PFSK-1 (cell line): ENCODE results near the gene STAB1.

Experiments used
- FOXP2 ChIP-seq: optimal IDR thresholded peaks from 2 replicates; pipeline ENCODE3; 2011; ENCODE audit warnings: borderline replicate concordance, control low read depth, inconsistent platforms; ENCODE audit not compliant: insufficient read depth; ENCODE audit errors: extremely low read length, extremely low read depth
- POLR2AphosphoS5 ChIP-seq: IDR thresholded peaks from 2 replicates; pipeline ENCODE4 v1.6.1; 2012; ENCODE audit warnings: low read depth, mild to moderate bottlenecking, control low read depth, low read length, moderate library complexity
- REST ChIP-seq, 2 experiments: IDR thresholded peaks; 2 replicates each; pipeline versions ENCODE4 v1.6.1 to v1.8.0; 2011 to 2012; ENCODE audit warnings: low read depth in 2 of 2, low read length in 2 of 2, control low read depth in 1 of 2, inconsistent platforms in 1 of 2, mild to moderate bottlenecking in 1 of 2, moderate library complexity in 1 of 2; ENCODE audit not compliant: insufficient read depth in 1 of 2
- SIN3A ChIP-seq: IDR thresholded peaks from 2 replicates; pipeline ENCODE4 v1.6.1; 2012; ENCODE audit warnings: mild to moderate bottlenecking, low read length, moderate library complexity, borderline replicate concordance; ENCODE audit not compliant: insufficient read depth
- TAF1 ChIP-seq: IDR thresholded peaks from 2 replicates; pipeline ENCODE4 v1.6.1; 2012; ENCODE audit warnings: low read length, control low read depth, borderline replicate concordance; ENCODE audit not compliant: insufficient read depth

STAB1 gene

GRCh38 chr3:52503788-52504424, 8.8 kb downstream of the STAB1 start:
- TF ChIP-seq SIN3A = no peak
- no peak for TF ChIP-seq TAF1
- no peak for TF ChIP-seq REST (IDR thresholded peaks at IDR 0.05; ENCODE audit: insufficient read depth in 1 of 2, low read depth in 2 of 2, low read length in 2 of 2)
- no peak for TF ChIP-seq POLR2AphosphoS5
- no peak for TF ChIP-seq FOXP2

DNA sequence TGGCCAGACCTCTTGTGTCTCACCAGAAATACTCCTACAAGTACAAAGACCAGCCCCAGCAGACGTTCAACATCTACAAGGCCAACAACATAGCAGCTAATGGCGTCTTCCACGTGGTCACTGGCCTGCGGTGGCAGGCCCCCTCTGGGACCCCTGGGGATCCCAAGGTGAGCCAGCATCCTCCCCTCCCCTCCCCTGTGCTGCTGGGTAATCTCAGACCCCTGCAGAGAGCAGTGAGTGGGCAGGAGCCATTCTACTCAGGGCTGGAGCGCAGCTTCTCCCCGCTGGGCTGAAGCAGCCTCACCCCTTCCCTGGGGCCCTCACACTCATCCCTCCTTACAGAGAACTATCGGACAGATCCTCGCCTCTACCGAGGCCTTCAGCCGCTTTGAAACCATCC, 9.8 kb downstream of the STAB1 start:
- no peak for TF ChIP-seq SIN3A

DNA sequence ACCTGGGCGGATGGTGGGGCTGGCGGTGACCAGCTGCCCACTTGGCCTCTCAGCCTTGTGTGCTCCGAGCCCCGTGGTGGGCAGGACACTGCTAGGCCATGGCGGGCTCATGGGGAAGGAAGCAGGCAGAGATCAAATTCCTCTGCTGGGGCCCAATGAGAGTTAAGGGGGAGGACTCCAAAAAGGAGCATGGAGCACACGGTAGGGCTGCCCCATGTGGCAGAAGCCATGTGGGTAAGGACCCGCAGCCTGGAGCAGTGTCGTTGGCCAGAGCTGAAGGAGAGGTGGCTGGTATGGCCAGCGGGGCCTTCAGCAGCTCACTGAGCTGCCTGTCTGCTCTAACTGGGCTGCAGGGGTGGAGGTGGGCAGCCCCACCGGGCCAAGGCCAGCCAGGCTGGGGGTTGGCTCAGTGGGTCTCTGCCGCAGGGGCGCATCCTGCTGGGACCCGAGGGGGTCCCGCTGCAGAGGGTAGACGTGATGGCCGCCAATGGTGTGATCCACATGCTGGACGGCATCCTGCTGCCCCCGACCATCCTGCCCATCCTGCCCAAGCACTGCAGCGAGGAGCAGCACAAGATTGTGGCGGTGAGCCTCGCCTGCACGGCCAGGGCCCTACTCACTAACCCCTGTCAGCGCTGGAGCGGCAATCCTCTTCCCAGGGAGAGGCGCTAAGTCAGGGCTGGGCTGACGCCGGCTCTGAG, 11.3 kb downstream of the STAB1 start:
- no peak for TF ChIP-seq REST (IDR thresholded peaks at IDR 0.05; ENCODE audit: insufficient read depth in 1 of 2, low read depth in 2 of 2, low read length in 2 of 2)
- no peak for TF ChIP-seq POLR2AphosphoS5
- no peak for TF ChIP-seq TAF1
- TF ChIP-seq FOXP2 = no peak
- TF ChIP-seq SIN3A = no peak

DNA sequence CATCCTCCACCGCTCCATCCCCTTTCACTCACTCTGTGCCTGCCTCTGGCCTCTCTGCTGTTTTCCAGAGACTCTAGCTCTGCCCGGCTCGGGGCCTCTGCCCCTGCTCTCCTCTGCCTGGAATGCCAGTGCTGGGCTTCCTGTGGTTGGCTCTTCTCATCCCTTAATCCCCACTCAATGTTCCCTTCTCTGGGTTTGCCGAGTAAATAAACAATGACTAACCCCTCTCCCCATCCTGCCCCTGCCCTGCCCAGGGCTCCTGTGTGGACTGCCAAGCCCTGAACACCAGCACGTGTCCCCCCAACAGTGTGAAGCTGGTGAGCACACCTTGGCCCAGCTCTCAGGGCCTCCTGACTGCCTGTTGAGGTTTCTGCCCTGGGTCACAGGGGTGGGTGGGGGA, 12.2 kb downstream of the STAB1 start:
- no peak for TF ChIP-seq SIN3A
- no peak for TF ChIP-seq POLR2AphosphoS5
- TF ChIP-seq FOXP2 = no peak

DNA sequence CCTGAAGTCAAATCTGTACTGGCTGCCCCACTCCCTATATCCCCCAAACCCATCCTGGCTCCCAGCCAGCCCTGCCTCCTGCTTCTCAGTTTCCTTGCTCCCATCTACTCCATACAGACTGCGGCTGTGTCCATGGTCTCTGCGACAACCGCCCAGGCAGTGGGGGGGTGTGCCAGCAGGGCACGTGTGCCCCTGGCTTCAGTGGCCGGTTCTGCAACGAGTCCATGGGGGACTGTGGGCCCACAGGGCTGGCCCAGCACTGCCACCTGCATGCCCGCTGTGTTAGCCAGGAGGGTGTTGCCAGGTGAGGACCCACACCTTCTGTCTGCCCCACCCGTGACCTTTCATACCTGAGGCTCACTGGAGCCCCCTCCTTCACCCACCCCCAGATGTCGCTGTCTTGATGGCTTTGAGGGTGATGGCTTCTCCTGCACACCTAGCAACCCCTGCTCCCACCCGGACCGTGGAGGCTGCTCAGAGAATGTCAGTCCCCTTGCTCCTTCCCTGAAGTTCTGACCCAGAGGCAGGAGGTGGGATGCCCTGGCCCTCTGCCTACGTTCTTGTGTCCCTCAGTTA, 14.7 kb downstream of the STAB1 start:
- TF ChIP-seq FOXP2 (no peak), SIN3A (no peak), POLR2AphosphoS5 (no peak)

GRCh38 chr3:52511509-52511908, 16.4 kb downstream of the STAB1 start:
- TF ChIP-seq SIN3A = no peak
- no peak for TF ChIP-seq FOXP2
- TF ChIP-seq TAF1 = no peak
- no peak for TF ChIP-seq REST (IDR thresholded peaks at IDR 0.05; ENCODE audit: insufficient read depth in 1 of 2, low read depth in 2 of 2, low read length in 2 of 2)
